Epidermal melanocyte (primary cell): ENCODE data around the gene TAAR6.
"Not testable (repeated sequence)": the region's sequence is repeated elsewhere in the genome, so short reads cannot be mapped to it uniquely, and the experiment has no call there.

ENCODE experiments used
- DNase-seq: peaks from one replicate; pipeline ENCODE4 v3.0.0; 2011; ENCODE audit warnings: low spot score; ENCODE audit not compliant: insufficient read length

The TAAR6 gene

GRCh38 chr6:132589454-132589853 is 19.3 kb downstream of the TAAR6 start, which contains the start of gene TAAR5:
TAAR5 (minus strand) TSS chr6:132589741; CDS start chr6:132589686, 55 bp downstream.
- no peak for DNase-seq

GRCh38 chr6:132590362-132590761 is 20.2 kb downstream of the TAAR6 start:
- DNase-seq, result no peak

DNA sequence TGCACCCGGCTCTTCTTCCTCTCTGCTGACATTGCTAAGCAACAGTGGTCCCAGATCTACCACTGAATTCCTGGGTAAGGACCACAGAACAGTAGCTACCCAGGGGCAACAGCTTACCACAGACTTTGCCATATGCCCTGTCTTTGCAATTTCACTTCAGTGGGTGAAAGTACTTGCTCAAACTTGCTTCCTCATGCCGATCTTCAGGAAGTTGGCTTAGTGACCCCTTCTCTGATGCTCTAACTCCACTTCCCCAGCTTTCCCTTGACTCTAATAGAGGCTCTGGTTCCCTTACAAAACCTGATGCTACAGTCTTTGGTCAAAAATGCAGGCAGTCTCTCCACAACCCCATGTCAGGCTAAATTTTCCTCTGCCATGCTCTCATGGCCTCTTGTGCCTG is 22.7 kb downstream of the TAAR6 start:
- no peak for DNase-seq

DNA sequence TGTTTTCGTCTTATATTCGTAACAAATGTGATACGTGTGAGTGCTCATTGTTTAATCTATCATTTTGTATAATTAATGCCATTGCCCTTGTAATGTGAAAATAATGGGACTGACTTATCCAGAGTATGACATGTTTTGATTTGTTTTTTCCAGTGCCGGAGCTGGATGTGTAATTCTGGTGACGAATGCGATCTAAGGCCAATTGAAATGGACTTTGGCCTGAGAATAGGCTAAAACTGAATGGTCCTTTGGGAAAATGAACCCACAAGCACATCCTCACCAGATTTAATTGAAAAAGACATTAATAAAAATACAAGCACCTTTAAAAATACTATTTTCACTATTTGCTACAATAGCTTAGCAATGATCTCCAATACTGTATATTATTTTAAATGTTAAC is 26.1 kb downstream of the TAAR6 start:
- DNase-seq, result no peak

GRCh38 chr6:132598473-132598872 is 28.4 kb downstream of the TAAR6 start:
- DNase-seq, result no peak

- DNase-seq, result not testable (repeated sequence)
Observed at GRCh38 chr6:132600900-132601299, 30.8 kb downstream of the TAAR6 start.

DNA sequence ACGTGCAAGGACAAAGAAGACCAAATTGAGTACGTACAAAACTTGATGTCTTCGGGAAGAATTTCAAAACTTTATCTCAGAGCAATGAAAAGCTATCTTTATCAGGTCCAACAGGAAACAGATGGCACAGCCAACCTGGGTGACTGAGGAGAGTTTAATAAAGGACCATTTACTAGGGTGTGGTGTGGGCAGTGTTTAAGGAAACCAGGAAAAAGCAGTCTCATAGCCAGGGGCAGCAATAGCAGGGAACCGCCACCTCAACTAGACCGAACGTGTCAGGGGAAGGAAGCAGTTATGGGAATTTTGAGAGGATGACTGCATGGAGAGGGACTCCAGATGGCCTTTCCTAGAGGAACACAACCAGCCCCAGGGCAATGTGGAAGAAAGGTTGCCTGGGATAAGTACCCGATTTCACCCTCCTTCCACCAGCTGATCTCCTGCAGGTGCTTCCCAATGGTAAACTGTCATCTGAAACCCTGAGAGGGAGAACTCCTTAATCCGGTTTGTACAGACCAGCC is 34.6 kb downstream of the TAAR6 start:
- DNase-seq, result no peak

DNA sequence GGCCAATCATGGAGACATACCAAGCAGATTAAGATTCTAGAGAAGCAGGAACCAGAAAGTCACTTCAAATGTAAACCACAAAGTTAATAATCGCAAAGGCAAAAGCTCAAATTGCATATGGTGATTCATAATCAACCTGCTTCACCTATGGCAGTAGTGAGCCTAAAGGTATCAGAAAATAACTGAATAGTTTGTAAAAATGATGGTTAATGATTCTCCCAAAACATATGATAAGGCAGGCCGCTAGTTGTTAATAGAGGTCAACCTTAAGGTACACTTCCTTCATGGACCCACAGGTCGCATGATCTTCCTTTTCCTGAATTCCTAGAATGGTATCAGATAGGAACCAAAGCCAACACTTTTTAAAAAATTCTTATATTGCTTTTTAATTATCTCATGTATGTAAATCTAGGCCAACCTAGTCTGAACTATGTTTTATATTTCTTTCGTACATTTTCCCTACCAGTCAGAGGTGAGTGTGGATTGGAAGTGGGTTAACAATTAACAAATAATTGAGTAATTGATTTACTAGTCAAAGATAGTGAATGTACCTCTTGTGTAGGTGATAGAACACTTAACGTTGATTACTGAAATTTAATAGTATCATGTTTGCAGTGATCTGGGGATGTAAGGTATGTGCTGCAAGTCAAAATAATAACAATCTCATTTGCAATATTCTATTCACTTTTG is 37.6 kb downstream of the TAAR6 start:
- DNase-seq, result no peak

DNA sequence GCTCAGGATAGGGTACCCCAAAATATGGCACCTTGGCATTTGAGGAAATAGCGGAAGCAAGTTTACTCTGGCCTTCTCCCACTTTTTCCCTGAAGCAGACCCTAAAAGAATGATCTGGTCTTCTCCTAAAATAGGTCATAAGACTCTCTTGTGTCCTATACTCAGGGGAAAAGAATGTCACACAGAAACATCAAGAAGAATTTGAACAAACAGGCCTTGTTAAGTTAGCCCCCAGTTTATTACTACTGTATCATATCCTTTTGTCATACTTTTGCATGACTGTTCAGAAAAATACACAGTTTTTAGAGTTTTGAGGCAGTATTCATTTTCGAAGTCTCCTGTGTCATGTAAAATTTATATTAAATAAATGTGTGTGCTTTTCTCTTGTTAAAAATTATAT is 41.5 kb downstream of the TAAR6 start:
- no peak for DNase-seq

DNA sequence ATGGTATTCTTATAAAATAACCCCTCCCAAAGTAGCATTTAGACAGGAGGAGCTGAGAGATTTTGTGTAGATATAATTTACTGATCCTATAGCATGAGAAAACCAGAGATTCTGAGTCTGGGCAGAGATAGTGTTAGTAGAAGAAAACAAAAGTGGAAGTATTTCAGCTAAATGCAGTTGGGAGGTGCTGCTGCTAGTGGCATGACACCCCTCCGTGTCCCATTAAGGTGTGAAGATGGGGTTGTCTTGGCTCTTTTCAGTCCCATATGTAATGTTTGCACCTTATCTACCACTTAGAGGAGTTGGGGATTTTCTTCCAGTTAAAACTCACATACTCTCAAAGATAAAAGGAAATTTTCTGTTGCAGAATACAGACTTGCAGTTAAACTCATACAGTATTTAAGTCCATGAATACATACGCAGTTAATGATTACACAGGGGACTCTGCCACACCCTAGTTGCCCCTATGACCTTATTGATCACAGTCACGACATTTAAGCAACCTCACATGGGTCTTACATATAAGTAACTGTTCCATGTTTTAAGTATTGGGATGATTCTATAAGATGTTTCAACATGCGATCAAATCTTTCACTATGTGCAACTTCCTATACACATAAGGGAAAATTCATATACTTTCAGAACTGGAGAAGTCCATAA is 42.5 kb downstream of the TAAR6 start:
- DNase-seq, result no peak

GRCh38 chr6:132614554-132614953 is 44.4 kb downstream of the TAAR6 start:
- no peak for DNase-seq

- DNase-seq, result no peak
Observed at GRCh38 chr6:132616677-132617076, 46.6 kb downstream of the TAAR6 start.
